H1 (cell line): ENCODE results near the gene HK1. TPM values are rescaled to one million over a fixed set of nuclear protein-coding genes. Genes with fewer than 3 reads are reported as not detected.

ENCODE experiments used
- ASH2L ChIP-seq: fragments of 200-600, 300-600 bp; sonication (generic); IDR thresholded peaks from one replicate; pipeline ENCODE4 v1.7.1; 2017; ENCODE audit warnings: low read length
- CHD7 ChIP-seq: fragments of 300-600 bp; sonication (generic); IDR thresholded peaks from 2 replicates; pipeline ENCODE4 v1.7.1; 2012; ENCODE audit warnings: low read length, moderate library complexity, mild to moderate bottlenecking, inconsistent platforms; ENCODE audit not compliant: insufficient replicate concordance
- CTCF ChIP-seq, 3 experiments: IDR thresholded peaks; 1 replicate in 2 of 3; 2 replicates in 1 of 3; pipeline versions ENCODE4 v1.5.1 to v1.6.1; 2011; ENCODE audit warnings: low read length in 3 of 3, mild to moderate bottlenecking in 3 of 3, inconsistent platforms in 2 of 3, low read depth in 1 of 3, moderate library complexity in 1 of 3; ENCODE audit not compliant: insufficient read depth in 1 of 3; ENCODE audit errors: control extremely low read depth in 1 of 3
- SRF ChIP-seq: IDR thresholded peaks from 2 replicates; pipeline ENCODE4 v1.6.1; 2011; ENCODE audit warnings: mild to moderate bottlenecking, low read depth, low read length, moderate library complexity
- polyA plus RNA-seq, 7 experiments: library from polyadenylated mRNA; depleted of rRNA in 3 of 7; stranded (reverse) in 5 of 7; unstranded in 2 of 7; fragments of >200 nt in 5 of 7; fragments of 200-250 nt in 2 of 7; gene quantifications; 1 replicate in 5 of 7; 2 replicates in 1 of 7; 4 replicates in 1 of 7; pipeline versions ENCODE4 v1.2.1 to v1.2.3, GENCODE V29; 2011 to 2013; ENCODE audit warnings: missing spikeins in 2 of 7, mixed read lengths in 2 of 7
- total RNA-seq: library from RNA; stranded (reverse); fragmentation: NEBNext Ultra II Directional; extraction: Animal tissue kit (Norgen Biotek cat#: 25700); gene quantifications from 2 replicates; pipeline ENCODE4 v1.2.1, GENCODE V29; 2021

HK1 gene
- total and polyA plus RNA-seq, 2 of the 8 experiments (the other 6 are each of a cell fraction or from before 2014, with no cell fraction given): 55.8 to 247 TPM

- TF ChIP-seq CHD7 (no peak), CTCF (IDR thresholded peaks at IDR 0.05; ENCODE audit: control extremely low read depth in 1 of 3, insufficient read depth in 1 of 3, low read depth in 1 of 3, low read length in 3 of 3) (no peak), ASH2L (no peak), SRF (no peak)
These were observed 94.1 kb downstream of the HK1 start (continued) for GRCh38 chr10:69372126-69372980.
